Upper lobe of left lung (tissue), 6 donors: Measurements from ENCODE around the gene CFAP74. TPM values are rescaled to one million over a fixed set of nuclear protein-coding genes. Genes with fewer than 3 reads are reported as not detected.

ENCODE experiments used
- ATAC-seq, 2 donors: fragments of 200-7000 bp; cut with Tn5 transposase; one replicate each; pipeline ENCODE4 v1.9.1; 2022; ENCODE audit warnings: mild to moderate bottlenecking in 2 of 2, moderate library complexity in 2 of 2; ENCODE audit not compliant: low FRiP score in 2 of 2
- DNase-seq, 2 donors: peaks; one replicate each; pipeline ENCODE4 v3.0.0-alpha.2; 2019 to 2020
- H3K27ac ChIP-seq, 4 donors: fragments of 200-600 bp; sonication (generic); one replicate each; pipeline ENCODE4 v1.5.1; 2016 to 2019
- H3K27me3 ChIP-seq, 4 donors: fragments of 200-600 bp; sonication (generic); one replicate each; pipeline ENCODE4 v1.5.1; 2017 to 2019
- H3K36me3 ChIP-seq, 4 donors: fragments of 200-600 bp; sonication (generic); one replicate each; pipeline ENCODE4 v1.5.1; 2016 to 2019
- H3K4me1 ChIP-seq, 4 donors: fragments of 200-600 bp; sonication (generic); one replicate each; pipeline ENCODE4 v1.5.1; 2018 to 2019
- H3K4me3 ChIP-seq, 4 donors: fragments of 200-600 bp; sonication (generic); one replicate each; pipeline ENCODE4 v1.5.1; 2017 to 2019; ENCODE audit warnings: mild to moderate bottlenecking in 2 of 4, moderate library complexity in 1 of 4
- H3K9me3 ChIP-seq, 4 donors: fragments of 200-600 bp; sonication (generic); one replicate each; pipeline ENCODE4 v1.5.1; 2018 to 2019
- EP300 ChIP-seq, 4 donors: sonication (generic); formaldehyde crosslinking; IDR thresholded peaks; one replicate each; pipeline ENCODE4 v1.5.1; 2017; ENCODE audit warnings: antibody characterized with exemption in 4 of 4, control low read depth in 2 of 4
- POLR2A ChIP-seq, 4 donors: fragments of 450-650 bp; IDR thresholded peaks; one replicate each; pipeline ENCODE4 v1.5.1; 2016 to 2017; ENCODE audit warnings: antibody characterized with exemption in 4 of 4, mild to moderate bottlenecking in 2 of 4
- POLR2AphosphoS5 ChIP-seq, 2 donors: sonication (generic); formaldehyde crosslinking; IDR thresholded peaks; one replicate each; pipeline ENCODE4 v1.5.1; 2017; ENCODE audit warnings: antibody characterized with exemption in 2 of 2
- WGBS, 2 donors: methylation state at CpG; one replicate each; pipeline ENCODE4 v1.1.5; 2017 to 2018; 5-methylcytosine and 5-hydroxymethylcytosine counted together
- total RNA-seq, 6 donors: library from RNA; depleted of rRNA in 4 of 6; stranded (reverse); fragments of >200 nt in 4 of 6; gene quantifications; one replicate each; pipeline versions ENCODE4 v1.1.0 to v1.2.1, GENCODE V29; 2016 to 2021
- TF ChIP-seq, protein P1 (sequence below), 6 experiments: fragments of 450-650 bp in 4 of 6; fragments of 200-600 bp in 2 of 6; sonication (generic) in 2 of 6; IDR thresholded peaks; one replicate each; pipeline ENCODE4 v1.5.1; 2016 to 2019; ENCODE audit warnings: antibody characterized with exemption in 6 of 6
- donor health status: DM: no; HTN: no; CAD: no; lungs with moderate emphysema.
- donor health status: DM: no; HTN: yes; CAD: no; lungs with severe emphysema.

The CFAP74 gene
- total RNA-seq, 6 donors from 2014 or later: 0.14 to 19.8 (median 6.2) TPM

- H3K27me3 ChIP-seq: no peaks in the 10 kb centered on the region
- H3K4me3 ChIP-seq: peak overlapping the region in 1 of 4 donors; percentile 23
- H3K4me1 ChIP-seq: peaks cover 16 to 35% (median 23%) of the 10 kb centered on the region in 4 donors
- no peak overlapping the region for H3K27ac ChIP-seq
- DNase-seq (peak; percentile 61 to 77), ATAC-seq (no peak)
- 35 to 48% methylated on average over 8 to 14 of the region's 14 CpGs for WGBS, 2 donors
- TF ChIP-seq POLR2AphosphoS5 (IDR thresholded peaks at IDR 0.05) (no peak), EP300 (IDR thresholded peaks at IDR 0.05) (no peak), POLR2A (IDR thresholded peaks at IDR 0.05) (no peak)
- TF ChIP-seq, protein P1, sequence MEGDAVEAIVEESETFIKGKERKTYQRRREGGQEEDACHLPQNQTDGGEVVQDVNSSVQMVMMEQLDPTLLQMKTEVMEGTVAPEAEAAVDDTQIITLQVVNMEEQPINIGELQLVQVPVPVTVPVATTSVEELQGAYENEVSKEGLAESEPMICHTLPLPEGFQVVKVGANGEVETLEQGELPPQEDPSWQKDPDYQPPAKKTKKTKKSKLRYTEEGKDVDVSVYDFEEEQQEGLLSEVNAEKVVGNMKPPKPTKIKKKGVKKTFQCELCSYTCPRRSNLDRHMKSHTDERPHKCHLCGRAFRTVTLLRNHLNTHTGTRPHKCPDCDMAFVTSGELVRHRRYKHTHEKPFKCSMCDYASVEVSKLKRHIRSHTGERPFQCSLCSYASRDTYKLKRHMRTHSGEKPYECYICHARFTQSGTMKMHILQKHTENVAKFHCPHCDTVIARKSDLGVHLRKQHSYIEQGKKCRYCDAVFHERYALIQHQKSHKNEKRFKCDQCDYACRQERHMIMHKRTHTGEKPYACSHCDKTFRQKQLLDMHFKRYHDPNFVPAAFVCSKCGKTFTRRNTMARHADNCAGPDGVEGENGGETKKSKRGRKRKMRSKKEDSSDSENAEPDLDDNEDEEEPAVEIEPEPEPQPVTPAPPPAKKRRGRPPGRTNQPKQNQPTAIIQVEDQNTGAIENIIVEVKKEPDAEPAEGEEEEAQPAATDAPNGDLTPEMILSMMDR (IDR thresholded peaks at IDR 0.05): no peak
- H3K36me3 ChIP-seq: no peaks in the 10 kb centered on the region
- no peaks in the 10 kb centered on the region for H3K9me3 ChIP-seq
Measured at GRCh38 chr1:1894354-1895059, 109.1 kb downstream of the CFAP74 start.

GRCh38 chr1:1893997-1894353 is 109.6 kb downstream of the CFAP74 start:
- no peaks in the 10 kb centered on the region for H3K36me3 ChIP-seq
- peak in 1 of 2 donors; percentile 60 for DNase-seq
- ATAC-seq: no peak
- H3K27me3 ChIP-seq: no peaks in the 10 kb centered on the region
- H3K4me3 ChIP-seq: no peak overlapping the region
- H3K27ac ChIP-seq: no peak overlapping the region
- H3K9me3 ChIP-seq: no peaks in the 10 kb centered on the region
- peaks cover 16 to 40% (median 27%) of the 10 kb centered on the region in 4 donors for H3K4me1 ChIP-seq
- 71 to 80% methylated on average over 1 of the region's 2 CpGs for WGBS, 2 donors
- TF ChIP-seq EP300 (IDR thresholded peaks at IDR 0.05): no peak

- 91 to 92% methylated on average over 19 of the region's 19 CpGs for WGBS, 2 donors
- Histone ChIP-seq H3K36me3 (no peaks in the 10 kb centered on the region), H3K9me3 (no peaks in the 10 kb centered on the region), H3K27ac (no peak overlapping the region), H3K4me3 (no peak overlapping the region), H3K4me1 (peaks cover 22 to 45% (median 33%) of the 10 kb centered on the region in 4 donors), H3K27me3 (no peaks in the 10 kb centered on the region)
- DNase-seq (peak in 1 of 2 donors; percentile 46), ATAC-seq (no peak)
- TF ChIP-seq POLR2AphosphoS5 (IDR thresholded peaks at IDR 0.05) (no peak), EP300 (IDR thresholded peaks at IDR 0.05) (no peak), POLR2A (IDR thresholded peaks at IDR 0.05) (no peak)
- TF ChIP-seq, protein P1 (IDR thresholded peaks at IDR 0.05): no peak
Measured at GRCh38 chr1:1893291-1893985, 110.1 kb downstream of the CFAP74 start.

GRCh38 chr1:1892763-1893120 is 110.8 kb downstream of the CFAP74 start:
- Histone ChIP-seq H3K27ac (no peak overlapping the region), H3K4me3 (no peak overlapping the region), H3K4me1 (peaks cover 29 to 52% (median 40%) of the 10 kb centered on the region in 4 donors), H3K27me3 (no peaks in the 10 kb centered on the region), H3K9me3 (no peaks in the 10 kb centered on the region), H3K36me3 (no peaks in the 10 kb centered on the region)
- peak in 1 of 2 donors; percentile 76 for DNase-seq
- TF ChIP-seq POLR2A (IDR thresholded peaks at IDR 0.05) (no peak), EP300 (IDR thresholded peaks at IDR 0.05) (no peak), POLR2AphosphoS5 (IDR thresholded peaks at IDR 0.05) (no peak)
- TF ChIP-seq, protein P1 (IDR thresholded peaks at IDR 0.05): no peak
- WGBS, 2 donors: 80 to 86% methylated on average over 7 of the region's 7 CpGs
- no peak for ATAC-seq

GRCh38 chr1:1892079-1892762 is 111.4 kb downstream of the CFAP74 start:
- H3K27ac ChIP-seq: peak overlapping the region; percentile 94 to 99 (median 96)
- ATAC-seq: no peak
- H3K4me1 ChIP-seq: peaks cover 34 to 57% (median 45%) of the 10 kb centered on the region in 4 donors

More at GRCh38 chr1:1892079-1892762, 111.4 kb downstream of the CFAP74 start:
- Histone ChIP-seq H3K9me3 (no peaks in the 10 kb centered on the region), H3K27me3 (no peaks in the 10 kb centered on the region), H3K4me3 (peak overlapping the region in 3 of 4 donors; percentile 90 to 96 (median 91)), H3K36me3 (no peaks in the 10 kb centered on the region)
- TF ChIP-seq, protein P1 (IDR thresholded peaks at IDR 0.05): no peak
- TF ChIP-seq POLR2A (IDR thresholded peaks at IDR 0.05) (no peak), EP300 (IDR thresholded peaks at IDR 0.05) (no peak), POLR2AphosphoS5 (IDR thresholded peaks at IDR 0.05) (no peak)
- 44 to 50% methylated on average over 19 to 21 of the region's 21 CpGs for WGBS, 2 donors
- DNase-seq: peak in 1 of 2 donors; percentile 58
